HT-29 (cell line): Measurements from ENCODE around the gene EGFL7. TPM values are rescaled to one million over a fixed set of nuclear protein-coding genes. Genes with fewer than 3 reads are reported as not detected.
"Not testable (repeated sequence)": the region's sequence is repeated elsewhere in the genome, so short reads cannot be mapped to it uniquely, and the experiment has no call there.

Source experiments
- DNase-seq: peaks from one replicate; pipeline ENCODE4 v3.0.0-alpha.2; 2015; ENCODE audit warnings: low spot score
- total RNA-seq: library from RNA; depleted of rRNA; stranded (reverse); fragments of >200 nt; shearing (Covaris generic); gene quantifications from 2 replicates; pipeline ENCODE4 v1.2.3, GENCODE V29; 2014

The EGFL7 gene
- total RNA-seq, 1 experiment from 2014 or later = 6.4 TPM

DNA sequence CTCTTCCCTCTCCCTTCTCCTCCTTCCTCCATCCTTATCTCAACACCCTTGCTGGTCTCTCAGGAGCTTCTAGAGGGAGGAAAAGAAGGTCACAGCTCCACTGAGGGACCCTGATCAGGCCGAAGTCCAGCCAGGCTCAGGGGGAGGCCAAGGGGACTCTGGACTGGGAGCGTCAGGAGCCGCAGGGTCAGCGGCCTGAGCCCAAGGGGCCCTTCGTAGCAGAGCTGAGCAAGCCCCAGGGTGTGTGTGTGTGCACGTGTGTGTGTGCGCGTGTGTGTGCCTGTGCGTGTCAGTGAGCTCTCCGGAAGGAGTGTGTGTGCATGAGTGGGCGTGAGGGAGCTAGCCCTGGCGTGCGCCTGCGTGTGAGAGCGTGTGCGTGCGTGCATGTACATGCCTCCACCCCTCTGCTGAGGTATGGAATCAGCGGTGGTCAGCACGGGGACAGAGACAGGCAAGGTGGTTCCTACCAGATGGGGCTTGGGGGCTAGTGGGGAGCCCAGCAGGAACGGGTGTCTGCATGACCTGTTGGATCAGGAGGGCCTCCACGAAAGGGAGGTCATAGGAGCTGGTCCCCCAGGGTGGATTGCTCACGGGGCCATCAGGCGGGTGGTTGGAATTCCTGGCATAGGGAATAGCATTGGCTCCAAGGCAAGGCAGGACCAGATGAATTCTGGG, 34.6 kb downstream of the EGFL7 start:
- DNase-seq = peak; percentile 25

DNA sequence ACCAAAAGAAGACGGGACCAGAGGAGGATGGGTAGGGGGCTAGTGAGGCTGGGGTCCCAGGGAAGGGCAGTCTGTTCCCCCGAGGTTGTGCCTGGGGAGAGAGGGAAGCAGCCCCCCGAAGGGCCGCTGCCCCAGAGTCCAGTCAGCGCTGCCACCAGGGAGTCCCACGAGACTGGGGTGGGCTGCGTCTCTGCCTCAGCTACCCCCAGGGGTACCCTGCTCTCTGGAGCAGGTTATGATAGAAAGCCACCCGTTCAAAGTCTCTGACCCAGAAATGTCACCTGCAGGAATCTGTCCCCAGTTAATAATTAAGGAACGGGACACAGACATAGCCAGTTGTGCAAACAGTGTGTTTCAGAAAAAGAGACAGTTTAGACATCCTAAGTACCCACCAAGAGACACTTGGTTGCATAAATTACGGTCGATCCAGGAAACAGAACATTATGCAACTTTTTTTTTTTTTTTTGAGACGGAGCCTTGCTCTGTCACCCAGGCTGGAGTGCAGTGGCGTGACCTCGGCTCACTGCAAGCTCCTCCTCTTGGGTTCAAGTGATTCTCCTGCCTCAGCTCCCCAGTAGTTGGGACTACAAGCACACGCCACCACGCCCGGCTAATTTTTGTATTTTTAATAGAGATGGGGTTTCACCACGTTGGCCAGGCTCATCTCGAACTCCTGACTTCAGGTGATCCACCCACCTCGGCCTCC, 35.3 kb downstream of the EGFL7 start:
- DNase-seq = no peak

DNA sequence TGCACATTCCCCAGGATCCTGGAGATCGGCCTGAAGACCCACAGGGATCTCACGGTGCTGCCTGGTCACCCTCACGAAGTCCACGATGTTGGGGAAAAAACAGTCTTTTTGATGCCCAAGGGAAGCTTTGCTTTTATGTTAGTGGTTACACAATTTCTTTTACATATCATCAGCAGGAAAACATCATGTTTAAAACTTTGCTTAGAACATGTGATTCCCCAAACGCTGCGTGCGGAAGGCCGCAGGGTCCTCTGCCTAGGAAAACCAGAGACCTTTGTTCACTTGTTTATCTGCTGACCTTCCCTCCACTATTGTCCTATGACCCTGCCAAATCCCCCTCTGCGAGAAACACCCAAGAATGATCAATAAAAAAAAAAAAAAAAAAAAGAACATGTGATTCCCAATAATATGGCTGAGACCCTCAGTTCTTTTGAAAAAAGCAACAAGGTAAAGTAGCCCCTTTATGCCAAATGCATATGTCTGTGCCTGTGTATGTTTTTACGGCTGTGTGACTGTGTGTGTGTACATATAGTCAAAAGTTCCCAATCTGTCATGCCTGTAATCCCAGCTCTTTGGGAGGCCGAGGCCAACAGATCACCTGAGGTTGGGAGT, 36.0 kb downstream of the EGFL7 start:
- no peak for DNase-seq

DNA sequence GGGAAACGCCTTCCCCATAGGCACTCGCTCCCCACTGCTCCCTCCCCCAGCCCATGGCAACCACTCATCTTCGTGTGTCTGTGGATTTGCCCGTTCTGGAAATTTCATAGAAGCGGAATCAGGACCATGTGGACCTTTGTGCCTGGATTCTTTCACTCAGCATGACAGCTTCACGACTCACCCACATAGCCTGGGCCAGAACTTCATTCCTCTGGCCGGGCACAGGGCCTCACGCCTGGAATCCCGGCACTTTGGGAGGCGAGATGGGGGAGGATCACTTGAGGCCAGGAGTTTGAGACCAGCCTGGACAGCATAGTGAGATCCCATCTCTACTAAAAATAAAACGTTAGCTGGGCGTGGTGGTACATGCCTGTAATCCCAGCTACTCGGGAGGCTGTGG, 37.6 kb downstream of the EGFL7 start:
- no peak for DNase-seq

DNA sequence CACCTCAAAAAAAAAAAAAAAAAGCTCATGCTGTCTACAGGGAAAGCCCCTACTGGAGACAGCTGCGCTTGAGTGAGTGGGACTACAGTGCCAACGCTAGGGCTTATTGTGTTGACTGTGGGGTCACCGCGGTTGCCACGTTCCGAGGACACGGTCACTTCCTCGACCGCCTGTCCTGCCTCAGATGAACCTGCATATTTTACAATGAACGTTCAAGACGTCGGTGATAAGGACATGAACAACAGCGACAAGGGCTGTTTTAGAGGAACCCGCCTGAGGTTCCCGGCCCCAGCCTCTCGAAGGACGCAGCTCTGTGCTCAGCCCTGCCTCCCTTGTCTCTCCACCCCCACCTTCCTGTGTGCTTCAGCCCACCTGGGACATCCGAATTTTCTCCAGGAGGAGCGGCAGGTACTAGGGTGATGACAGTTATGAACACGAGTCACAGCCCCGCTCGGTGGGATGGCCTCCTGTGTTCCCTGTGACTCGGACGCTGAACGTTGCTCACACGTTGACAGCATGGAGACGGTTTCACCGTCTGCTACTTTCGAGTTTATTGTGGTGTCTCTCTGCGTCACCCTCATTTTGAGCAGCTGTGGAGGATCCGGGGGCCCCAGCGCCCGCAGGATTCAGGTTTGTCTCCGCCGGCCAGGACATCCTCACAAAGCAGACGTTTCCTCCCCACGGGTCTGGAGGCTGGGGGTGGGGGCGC, 38.4 kb downstream of the EGFL7 start:
- DNase-seq = no peak

DNA sequence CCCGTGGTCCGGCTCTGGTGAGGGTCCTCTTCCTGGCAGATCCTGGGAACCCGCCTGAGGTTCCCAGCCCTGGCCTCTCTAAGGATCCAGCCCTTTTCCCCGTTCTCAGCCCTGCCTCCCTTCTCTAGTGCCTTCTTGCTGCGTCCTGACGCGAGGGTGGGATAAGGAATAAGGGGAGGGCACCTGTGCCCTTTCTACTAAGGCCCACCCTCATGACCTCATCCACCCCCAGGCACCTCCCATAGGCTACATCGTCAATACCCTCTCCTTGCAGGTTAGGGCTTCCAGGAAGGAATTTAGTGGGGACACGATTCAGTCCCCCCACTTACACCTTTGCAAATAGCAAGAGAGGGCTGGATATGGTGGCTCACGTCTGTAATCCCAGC, 38.9 kb downstream of the EGFL7 start:
- no peak for DNase-seq

DNA sequence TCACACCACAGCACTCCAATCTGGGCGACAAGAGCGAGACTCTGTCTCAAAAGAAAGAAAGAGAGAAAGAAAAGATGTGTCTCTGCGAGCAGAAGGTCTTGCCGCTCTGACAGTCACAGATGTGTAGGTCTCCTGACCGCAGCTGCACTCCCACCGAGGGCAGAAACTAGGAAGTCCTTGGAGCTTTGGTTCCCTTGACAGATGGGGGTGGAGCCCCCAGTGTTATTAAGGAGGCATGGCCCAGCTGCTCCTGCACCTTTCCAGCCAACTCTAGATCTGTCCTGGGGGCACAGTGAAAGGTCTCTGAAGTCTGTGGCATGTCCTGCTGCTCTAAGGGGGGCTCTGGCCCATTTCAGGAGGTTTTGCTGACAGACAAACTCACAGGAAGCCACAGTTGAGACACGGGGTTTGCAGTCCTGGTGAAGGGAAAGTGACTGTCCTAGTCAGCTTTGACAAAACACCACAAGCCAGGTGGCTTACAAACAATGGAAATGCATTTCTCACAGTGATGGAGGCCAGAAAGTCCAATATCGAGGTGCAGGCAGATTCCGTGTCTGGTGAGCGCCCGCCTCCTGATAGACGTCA, 40.7 kb downstream of the EGFL7 start:
- DNase-seq = no peak

DNA sequence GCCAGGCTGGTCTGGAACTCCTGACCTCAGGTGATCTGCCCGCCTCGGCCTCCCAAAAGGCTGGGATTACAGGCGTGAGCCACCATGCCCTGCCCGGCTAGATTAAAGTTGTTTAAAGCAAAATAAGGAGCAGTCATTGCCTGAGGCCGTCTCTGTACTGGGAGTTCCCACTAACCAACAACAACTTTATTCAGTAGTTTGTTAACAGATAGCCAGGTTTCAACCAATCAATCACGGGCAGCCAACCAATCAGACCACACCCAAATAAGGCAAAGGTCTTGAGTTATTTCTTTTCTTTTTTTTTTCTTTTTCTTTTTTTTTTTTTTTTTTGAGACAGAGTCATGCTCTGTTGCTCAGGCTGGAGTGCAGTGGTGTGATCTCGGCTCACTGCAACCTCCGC, 42.0 kb downstream of the EGFL7 start:
- not testable (repeated sequence) for DNase-seq

DNA sequence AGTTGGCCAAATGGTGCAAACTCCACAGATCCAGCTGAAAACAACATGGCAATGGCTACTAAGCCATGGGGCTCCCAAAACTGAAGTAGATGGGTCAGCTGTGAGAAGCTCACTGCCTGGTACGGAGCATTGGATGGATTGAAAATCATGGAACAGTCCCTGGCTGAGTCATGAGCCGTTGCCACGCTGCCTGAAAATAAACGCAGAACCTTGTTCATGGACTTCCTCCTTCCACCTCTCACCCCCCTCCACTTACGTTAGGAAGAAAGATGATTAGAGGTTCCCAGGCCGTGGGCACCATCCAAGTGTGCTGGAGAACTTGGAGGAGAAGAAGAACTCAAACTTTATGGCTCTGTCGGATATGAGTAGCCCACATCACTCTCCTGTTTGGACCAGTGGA, 42.8 kb downstream of the EGFL7 start:
- DNase-seq = peak; percentile 47

DNA sequence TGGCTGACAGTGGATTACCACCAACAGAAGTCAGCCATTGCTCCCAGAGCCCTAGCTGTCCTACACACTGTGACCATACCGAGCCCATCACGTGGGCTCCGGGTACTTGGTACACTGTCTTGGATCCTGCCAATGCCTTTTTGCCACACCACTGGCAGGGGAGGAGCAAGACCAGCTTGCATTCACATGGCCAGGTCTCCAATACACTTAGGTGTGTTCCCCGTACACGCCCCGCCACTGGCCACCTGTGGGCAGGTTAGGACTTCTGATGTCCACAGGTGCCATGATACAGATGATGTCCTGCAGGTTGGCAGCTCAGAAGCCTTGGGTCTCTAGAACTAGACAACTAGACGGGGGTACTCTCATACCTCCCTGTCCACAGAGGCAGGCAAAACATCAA, 44.3 kb downstream of the EGFL7 start:
- no peak for DNase-seq

DNA sequence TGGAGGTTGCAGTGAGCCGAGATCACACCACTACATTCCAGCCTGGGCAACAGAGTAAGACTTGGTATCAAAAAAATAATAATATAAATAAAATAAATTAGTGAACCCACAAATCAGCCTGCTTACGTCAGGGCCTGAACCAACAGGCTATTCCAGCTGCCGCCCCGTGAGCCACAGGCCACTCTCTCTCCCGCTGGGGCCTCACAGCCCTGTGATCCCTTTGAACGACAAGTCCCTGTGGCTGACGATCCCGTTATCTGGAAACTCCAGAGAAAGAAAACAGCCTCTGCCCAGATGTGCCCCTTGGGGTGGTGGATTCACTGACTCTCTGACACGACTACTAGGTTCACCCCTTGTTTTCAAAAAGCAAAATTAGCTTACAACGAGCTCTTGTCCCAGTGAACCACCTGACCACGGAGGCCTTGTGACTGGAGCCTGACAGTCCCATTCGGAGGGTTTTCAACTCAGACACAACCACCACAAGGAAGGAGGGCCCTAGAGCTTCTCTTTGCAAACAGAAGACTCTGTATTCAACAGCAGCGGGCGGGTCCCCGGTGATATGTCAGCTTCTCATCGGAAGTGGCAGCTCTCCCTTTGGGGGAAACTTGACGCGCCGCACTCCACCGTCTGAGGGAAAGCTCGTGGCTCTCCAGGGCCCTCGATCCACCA, 45.3 kb downstream of the EGFL7 start:
- no peak for DNase-seq

DNA sequence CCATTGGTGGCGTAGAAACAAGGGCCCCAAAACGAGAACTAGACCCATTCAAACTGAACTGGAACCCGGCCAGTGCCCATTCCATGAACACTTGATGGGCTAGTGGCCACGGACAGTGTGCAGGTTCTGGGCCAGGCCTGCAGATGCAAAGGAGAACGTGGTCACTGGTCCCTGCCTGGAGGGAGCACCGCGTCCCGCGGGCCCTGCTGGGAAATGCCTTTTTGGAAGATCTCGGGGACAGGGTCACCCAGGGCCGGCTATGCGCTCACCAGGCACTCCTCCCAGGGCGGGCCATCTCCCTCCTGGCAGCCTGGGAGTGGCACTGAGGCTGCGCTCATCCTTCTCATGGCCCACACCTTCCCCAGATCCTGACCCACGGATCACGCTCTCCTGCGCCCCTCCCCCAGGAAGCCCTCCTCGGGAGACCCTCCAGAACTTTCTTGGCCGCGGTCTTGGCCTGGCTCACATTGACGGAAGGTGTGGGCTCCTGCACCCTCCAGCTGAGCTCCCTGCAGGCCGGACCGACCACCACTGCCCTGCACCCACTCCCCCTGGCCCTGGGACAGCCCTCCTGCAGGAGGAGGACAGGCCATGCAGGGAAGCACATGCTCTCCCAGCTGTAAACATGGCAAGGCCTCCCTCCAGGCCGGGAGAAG, 46.9 kb downstream of the EGFL7 start:
- no peak for DNase-seq

DNA sequence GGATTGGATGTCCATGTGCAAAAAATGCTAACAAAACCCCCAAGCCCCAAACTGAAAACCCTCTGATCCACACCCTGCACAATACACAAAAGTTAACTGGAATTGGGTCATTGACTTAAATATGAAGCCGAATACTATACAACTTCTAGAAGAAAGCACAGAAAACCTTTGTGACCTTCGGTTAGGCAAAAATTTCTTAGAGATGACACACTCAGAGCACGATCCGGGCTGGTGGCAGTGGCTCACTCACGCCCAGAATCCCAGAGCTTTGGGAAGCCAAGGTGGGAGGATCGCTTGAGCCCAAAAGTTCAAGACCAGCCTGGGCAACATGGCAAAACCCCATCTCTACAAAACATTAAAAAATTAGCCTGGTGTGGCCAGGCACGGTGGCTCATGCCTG, 47.8 kb downstream of the EGFL7 start:
- no peak for DNase-seq

DNA sequence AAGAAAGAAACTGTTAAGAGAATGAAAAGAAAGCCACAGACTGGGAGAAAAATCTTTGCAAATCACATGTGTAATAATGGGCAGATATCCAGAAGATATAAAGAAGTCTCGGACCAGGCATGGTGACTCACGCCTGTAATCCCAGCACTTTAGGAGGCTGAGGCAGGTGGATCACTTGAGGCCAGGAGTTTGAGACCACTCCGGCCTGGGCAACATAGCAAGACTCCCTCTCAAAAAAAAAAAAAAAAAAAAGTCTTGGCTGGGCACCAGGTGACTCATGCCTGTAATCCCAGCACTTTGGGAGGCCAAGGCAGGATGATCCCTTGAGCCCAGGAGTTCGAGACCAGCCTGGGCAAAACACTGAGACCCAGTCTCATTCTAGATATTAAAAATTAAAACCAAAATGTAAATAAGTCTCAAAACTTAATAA, 48.5 kb downstream of the EGFL7 start:
- DNase-seq = not testable (repeated sequence)

DNA sequence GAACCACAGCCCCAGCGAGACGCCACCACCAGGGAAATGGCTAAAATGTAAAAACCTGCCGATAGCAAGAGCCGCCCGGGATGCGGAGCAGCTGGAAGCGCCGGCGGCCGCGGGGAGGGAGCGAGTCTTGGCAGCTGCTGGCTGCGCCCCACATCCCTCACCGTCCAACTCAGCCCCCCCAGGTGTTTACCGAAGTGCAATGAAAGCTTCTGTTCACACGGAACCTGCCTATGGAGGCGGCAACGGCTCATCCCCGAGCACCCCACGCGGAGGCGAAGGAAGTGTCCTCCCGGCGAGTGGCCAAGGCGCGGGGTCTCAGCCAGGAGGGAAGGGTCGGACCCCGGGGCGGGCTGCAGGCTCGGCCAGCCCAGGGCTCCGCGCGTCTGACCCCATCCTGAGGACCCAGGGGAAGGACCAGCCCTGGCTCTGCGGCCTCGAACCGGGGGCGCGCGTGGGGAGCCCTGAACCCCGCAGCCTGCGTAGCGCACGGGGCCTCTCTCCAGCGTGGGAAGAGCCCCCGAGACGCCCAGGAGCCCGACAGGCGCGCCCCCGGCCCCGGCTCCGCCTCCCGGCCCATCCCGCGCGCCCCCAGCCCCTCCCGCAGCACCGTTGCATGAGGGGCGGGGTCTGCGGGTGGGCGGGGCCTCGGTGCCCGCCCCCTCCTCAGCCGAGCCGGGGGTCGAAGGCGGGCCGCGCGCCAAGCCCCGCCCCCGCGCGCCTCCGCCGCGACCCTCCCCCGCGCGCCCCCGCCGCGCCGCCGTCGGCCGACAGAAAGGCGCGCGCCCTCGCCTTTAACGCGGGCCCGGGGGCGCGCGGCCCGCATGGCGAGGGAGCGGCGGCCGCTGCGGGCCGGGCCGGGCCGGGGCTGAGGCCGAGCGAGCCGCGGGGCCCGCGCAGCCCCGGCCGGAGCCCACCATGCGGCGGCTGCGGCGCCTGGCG, 49.3 kb downstream of the EGFL7 start, which contains the start of gene DIPK1B:
DIPK1B (plus strand) TSS at position 822 of the 939 bp plus-strand sequence; CDS start at position 916, 94 bp downstream.
- DNase-seq = no peak

DNA sequence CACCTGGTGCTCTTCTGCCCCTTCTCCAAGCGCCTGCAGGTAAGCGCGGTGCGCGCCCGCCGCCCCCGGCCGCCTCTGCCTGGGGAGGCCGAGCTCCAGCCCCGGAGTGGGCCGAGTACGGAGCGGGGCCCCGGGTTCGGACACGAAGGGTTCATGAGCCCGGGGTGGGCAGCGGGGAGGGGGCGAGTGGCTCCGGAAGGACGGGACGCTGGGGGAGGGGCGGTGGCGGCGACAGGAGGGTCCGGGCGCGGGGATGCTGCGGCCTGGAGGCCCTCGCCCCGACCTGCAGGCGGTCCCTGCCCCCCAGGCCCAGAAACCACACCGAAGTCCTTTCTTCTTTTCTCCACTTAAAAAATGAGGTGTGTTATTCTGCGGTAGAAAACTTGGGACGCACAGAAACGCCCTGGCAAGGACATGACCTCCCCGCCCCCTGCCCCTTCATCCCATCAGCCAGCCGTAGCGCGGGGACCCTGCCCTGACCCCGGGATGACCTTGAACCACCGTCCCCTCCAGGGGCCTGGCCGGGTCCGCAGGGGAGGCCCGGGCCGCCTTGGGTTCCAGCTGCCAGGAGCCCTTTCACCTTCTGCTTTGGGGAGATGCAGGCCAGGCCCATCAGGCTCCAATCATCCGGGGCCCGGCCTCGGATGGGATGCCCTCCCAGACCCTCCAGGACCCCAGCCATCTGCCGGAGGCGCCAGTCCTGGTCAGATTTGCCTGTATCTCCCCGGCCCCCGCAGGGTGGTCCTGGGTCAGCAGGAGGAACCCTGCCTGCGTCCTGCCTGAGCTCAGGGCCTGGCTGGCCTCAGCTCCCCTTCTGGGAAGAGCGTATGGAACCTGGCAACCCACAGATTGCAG, 50.2 kb downstream of the EGFL7 start:
- no peak for DNase-seq

DNA sequence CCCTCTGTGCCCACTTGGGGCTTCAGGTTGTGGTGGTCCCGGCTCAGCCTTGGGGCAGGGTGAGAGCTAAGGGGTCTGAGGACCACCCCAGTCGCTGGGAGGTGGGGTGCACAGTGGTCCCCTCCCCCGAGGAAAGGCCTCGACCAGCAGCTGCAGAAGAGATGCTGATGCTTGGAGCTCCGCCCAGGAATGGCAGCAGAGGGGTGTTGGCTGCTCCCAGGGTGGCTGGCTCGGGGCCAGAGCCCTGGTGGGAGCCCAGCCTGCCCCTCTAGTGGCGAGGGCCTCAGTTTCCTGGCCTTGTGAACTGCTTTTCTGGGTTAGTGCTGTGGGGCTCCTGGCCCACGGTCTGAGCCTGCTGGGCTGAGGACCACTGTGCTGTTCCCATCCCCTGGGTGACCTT, 50.8 kb downstream of the EGFL7 start:
- DNase-seq = no peak

DNA sequence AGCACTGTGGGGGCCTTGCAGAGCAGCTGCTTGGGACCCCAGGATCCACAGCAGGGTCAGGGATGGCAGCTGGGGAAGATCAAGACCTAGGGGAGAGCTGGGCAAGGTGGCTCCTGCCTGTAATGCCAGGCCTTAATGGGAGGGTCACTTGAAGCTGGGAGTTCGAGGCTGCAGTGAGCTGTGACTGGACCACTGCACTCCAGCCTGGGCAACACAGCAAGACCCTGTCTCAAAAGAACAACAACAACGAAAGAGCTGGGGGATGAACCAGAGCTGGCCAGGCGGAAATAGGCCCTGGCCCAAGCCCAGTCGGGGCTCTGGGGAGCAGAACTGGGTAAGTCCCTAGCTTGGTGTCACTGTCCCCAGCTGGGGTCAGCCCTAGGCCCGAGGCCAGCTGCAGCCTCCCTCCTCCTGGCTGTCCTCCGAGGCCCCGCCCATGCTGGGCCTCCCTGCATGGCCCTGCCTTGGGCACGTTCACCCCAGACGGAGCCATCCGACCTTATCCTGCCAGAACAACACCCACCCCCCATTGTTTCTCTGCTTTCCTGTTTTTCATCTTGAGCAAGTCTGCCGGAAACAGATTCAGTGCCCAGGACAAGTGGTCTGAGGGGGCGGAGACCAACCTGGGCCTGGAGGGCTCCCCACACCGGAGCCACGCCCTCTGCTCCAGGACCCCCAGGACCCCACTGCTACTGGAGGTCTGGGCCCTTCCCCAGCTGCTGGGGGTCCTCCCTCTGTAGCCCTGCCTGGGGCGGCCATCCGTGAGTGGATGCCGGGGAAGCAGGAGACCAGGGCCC, 51.6 kb downstream of the EGFL7 start:
- DNase-seq = no peak
